ENCODE results near the gene F2R.
"Not testable (repeated sequence)": the region's sequence is repeated elsewhere in the genome, so short reads cannot be mapped to it uniquely, and the experiment has no call there.

Gene F2R

GRCh38 chr5:76718880-76719279 lies 3.0 kb downstream of the F2R start:
- DNase-seq: no peak

DNA sequence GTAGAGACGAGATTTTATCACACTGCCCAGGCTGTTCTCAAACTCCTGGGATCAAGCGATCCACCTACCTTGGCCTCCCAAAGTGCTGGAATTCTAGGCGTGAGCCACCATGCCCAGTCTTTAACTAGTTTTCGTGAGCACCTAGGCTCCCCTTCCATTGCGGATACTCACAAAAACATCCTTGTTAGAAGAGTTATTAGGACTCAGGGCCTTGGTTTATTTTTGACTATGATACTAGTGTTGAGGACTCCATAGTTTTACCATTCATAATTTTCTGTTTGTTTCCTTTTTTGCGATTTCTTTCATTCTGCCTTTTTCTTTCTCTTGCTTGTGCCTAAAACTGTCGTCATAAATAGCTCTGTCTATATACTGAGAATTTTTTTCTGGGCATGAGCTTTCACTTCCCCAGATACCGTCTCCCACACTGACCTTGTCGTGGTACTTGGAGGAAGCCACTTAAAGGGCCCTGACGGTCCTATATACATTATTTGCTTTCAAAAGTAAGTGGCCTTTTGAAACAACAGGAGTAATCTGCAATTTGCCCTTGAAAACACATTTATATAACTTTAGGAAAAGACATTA lies 5.2 kb downstream of the F2R start:
- no peak for TF ChIP-seq GATA1 (IDR thresholded peaks at IDR 0.05; ENCODE audit: low read depth, low read length)
- no peak for TF ChIP-seq POLR2A (IDR thresholded peaks at IDR 0.05; ENCODE audit: low read length)
- DNase-seq: no peak

More at GRCh38 chr5:76718880-76719279, 3.0 kb downstream of the F2R start:
- TF ChIP-seq GATA1 (IDR thresholded peaks at IDR 0.05; ENCODE audit: low read depth, low read length): no peak
- TF ChIP-seq POLR2A (IDR thresholded peaks at IDR 0.05; ENCODE audit: low read length): no peak

GRCh38 chr5:76723266-76723665 lies 7.3 kb downstream of the F2R start:
- no peak for DNase-seq

GRCh38 chr5:76723906-76724305 lies 8.0 kb downstream of the F2R start:
- no peak for TF ChIP-seq POLR2A (IDR thresholded peaks at IDR 0.05; ENCODE audit: low read length)
- DNase-seq: no peak

More at GRCh38 chr5:76723266-76723665, 7.3 kb downstream of the F2R start:
- no peak for TF ChIP-seq POLR2A (IDR thresholded peaks at IDR 0.05; ENCODE audit: low read length)
- TF ChIP-seq GATA1 (IDR thresholded peaks at IDR 0.05; ENCODE audit: low read depth, low read length): no peak

GRCh38 chr5:76724871-76725270 lies 8.9 kb downstream of the F2R start:
- TF ChIP-seq POLR2A (IDR thresholded peaks at IDR 0.05; ENCODE audit: low read length) (no peak), GATA1 (IDR thresholded peaks at IDR 0.05; ENCODE audit: low read depth, low read length) (no peak)
- no peak for DNase-seq

GRCh38 chr5:76728965-76729364 lies 13.0 kb downstream of the F2R start:
- DNase-seq: no peak
- TF ChIP-seq POLR2A (IDR thresholded peaks at IDR 0.05; ENCODE audit: low read length): no peak
- no peak for TF ChIP-seq GATA1 (IDR thresholded peaks at IDR 0.05; ENCODE audit: low read depth, low read length)

DNA sequence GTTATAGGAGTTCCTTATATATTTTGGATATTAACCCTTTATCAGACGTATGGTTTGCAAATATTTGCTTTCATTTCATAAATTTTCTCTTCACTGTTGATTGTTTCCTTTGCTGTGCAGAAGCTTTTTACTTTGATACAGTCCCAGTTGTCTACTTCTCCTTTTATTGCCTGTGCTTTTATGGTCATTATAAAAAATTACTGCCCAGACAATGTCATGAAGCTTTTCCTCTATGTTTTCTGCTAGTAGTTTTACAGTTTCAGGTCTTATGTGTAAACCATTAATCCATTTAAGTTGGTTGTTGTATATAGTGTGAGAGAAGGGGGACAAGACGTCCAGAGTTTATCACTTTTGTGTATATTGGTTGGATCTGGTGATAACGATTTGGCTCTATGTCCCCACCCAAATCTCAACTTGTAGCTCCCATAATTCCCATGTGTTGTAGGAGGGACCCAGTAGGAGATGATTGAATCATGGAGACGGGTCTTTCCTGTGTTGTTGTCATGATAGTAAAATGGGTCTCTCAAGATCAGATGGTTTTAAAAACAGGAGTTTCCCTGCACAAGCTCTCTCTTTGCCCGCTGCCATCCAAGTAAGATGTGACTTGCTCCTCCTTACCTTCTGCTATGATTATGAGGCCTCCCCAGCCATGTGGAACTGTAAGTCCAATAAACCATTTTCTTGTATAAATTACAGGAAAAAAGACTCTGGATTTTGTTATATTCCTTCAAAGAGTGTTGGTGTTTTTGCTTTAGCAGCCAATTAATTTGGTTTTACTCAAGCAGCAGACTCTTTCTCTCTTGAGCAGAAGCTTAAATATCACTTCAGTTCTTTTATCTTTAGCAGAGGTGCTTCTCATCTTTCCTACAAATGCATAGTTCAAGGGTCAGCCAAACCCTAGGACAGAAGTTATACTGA lies 13.7 kb downstream of the F2R start:
- TF ChIP-seq POLR2A (IDR thresholded peaks at IDR 0.05; ENCODE audit: low read length) (no peak), GATA1 (IDR thresholded peaks at IDR 0.05; ENCODE audit: low read depth, low read length) (no peak)

GRCh38 chr5:76732405-76733048 lies 16.6 kb downstream of the F2R start:
- TF ChIP-seq GATA1 (IDR thresholded peaks at IDR 0.05; ENCODE audit: low read depth, low read length) (no peak), POLR2A (IDR thresholded peaks at IDR 0.05; ENCODE audit: low read length) (no peak)
- no peak for DNase-seq

More for the DNA sequence above, 13.7 kb downstream of the F2R start:
- no peak for DNase-seq

DNA sequence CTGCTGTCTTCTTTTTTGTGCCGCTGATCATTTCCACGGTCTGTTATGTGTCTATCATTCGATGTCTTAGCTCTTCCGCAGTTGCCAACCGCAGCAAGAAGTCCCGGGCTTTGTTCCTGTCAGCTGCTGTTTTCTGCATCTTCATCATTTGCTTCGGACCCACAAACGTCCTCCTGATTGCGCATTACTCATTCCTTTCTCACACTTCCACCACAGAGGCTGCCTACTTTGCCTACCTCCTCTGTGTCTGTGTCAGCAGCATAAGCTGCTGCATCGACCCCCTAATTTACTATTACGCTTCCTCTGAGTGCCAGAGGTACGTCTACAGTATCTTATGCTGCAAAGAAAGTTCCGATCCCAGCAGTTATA lies 17.1 kb downstream of the F2R start:
- no peak for DNase-seq
- no peak for TF ChIP-seq GATA1 (IDR thresholded peaks at IDR 0.05; ENCODE audit: low read depth, low read length)
- no peak for TF ChIP-seq POLR2A (IDR thresholded peaks at IDR 0.05; ENCODE audit: low read length)

GRCh38 chr5:76735762-76736545 lies 20.0 kb downstream of the F2R start:
- DNase-seq: no peak
- TF ChIP-seq GATA1 (IDR thresholded peaks at IDR 0.05; ENCODE audit: low read depth, low read length): no peak
- no peak for TF ChIP-seq POLR2A (IDR thresholded peaks at IDR 0.05; ENCODE audit: low read length)

GRCh38 chr5:76736679-76737556 lies 21.0 kb downstream of the F2R start:
- no peak for DNase-seq
- TF ChIP-seq POLR2A (IDR thresholded peaks at IDR 0.05; ENCODE audit: low read length) (no peak), GATA1 (IDR thresholded peaks at IDR 0.05; ENCODE audit: low read depth, low read length) (no peak)

DNA sequence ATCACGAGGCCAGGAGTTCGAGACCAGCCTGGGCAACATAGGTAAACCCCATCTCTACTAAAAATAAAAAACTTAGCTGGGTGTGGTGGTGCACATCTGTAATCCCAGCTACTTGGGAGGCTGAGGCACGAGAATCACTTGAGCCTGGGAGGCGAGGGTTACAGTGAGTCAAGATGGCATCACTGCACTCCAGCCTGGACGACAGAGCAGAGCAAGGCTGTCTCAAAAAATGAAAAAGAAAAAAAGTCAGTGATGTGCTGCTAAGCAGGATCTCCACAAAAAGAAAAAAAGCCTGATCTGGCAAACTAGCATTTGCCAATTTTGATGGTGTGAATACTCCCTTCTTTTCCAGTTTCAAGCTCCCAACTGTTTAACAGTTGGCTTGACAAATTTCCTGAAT lies 21.9 kb downstream of the F2R start:
- no peak for TF ChIP-seq GATA1 (IDR thresholded peaks at IDR 0.05; ENCODE audit: low read depth, low read length)
- TF ChIP-seq POLR2A (IDR thresholded peaks at IDR 0.05; ENCODE audit: low read length): no peak
- DNase-seq: no peak

DNA sequence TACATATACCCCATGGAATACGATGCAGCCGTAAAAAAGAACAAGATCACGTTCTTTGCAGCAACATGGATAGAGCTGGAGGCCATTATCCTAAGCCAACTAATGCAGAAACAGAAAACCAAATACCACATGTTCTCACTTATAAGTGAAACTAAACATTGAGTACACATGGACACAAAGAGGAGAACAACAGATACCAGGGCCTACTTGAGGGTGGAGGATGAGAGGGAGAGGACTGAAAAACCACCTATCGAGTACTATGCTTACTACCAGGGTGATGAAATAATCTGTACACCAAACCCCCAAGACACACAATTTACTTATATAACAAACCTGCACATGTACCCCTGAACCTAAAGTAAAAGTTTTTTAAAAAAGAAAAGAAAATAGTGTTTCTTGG lies 25.6 kb downstream of the F2R start:
- not testable (repeated sequence) for DNase-seq

Measured in erythroblast (primary cell).